K562 (cell line): ENCODE data around the gene ZNF609. TPM values are rescaled to one million over a fixed set of nuclear protein-coding genes. Genes with fewer than 3 reads are reported as not detected.

Experiments
- CHD7 ChIP-seq: fragments of 200-600 bp; sonication (generic); IDR thresholded peaks from one replicate; pipeline ENCODE4 v1.6.1; 2012; ENCODE audit warnings: mild to moderate bottlenecking, low read depth, low read length, inconsistent platforms
- KDM2B ChIP-seq: fragments of 250-450 bp; sonication (Bioruptor Pico); IDR thresholded peaks from 2 replicates; pipeline ENCODE4 v1.8.0; 2021; ENCODE audit warnings: mild to moderate bottlenecking, moderate library complexity
- PBX2 ChIP-seq, 2 experiments: IDR thresholded peaks in 1 of 2; conservative IDR thresholded peaks in 1 of 2; 2 replicates each; pipeline ENCODE4 v1.6.1; 2016; ENCODE audit warnings: low read depth in 2 of 2, mild to moderate bottlenecking in 1 of 2, missing compliant biosample characterization in 1 of 2, missing genetic modification characterization in 1 of 2, moderate library complexity in 1 of 2
- polyA plus RNA-seq, 8 experiments: library from polyadenylated mRNA; depleted of rRNA in 4 of 8; stranded (reverse) in 5 of 8; unstranded in 3 of 8; fragments of >200 nt; fragmentation: Nextera tagmentation in 2 of 8; fragmentation: Illumina TruSeq in 1 of 8; extraction: Ambion mirVana in 2 of 8; extraction: Trizol in 1 of 8; gene quantifications; 2 replicates each; pipeline versions ENCODE4 v1.2.1 to v1.2.3, GENCODE V29; 2011 to 2014; ENCODE audit warnings: inconsistent platforms in 1 of 8, missing spikeins in 1 of 8
- total RNA-seq, 7 experiments: library from RNA; depleted of rRNA in 6 of 7; stranded (reverse); fragments of >200 nt in 6 of 7; fragmentation: Illumina TruSeq in 2 of 7; extraction: Trizol in 2 of 7; gene quantifications; 2 replicates each; pipeline versions ENCODE4 v1.2.1 to v1.2.3, GENCODE V29; 2011 to 2021; ENCODE audit warnings: low replicate concordance in 1 of 7

ZNF609 gene
- total and polyA plus RNA-seq, 9 of the 15 experiments (the other 6 are each of a cell fraction or from before 2014, with no cell fraction given): 3.0 to 38.7 (median 17.8) TPM

GRCh38 chr15:64699751-64700388 lies 239.5 kb downstream of the ZNF609 start (continued):
- TF ChIP-seq PBX2 (CRISPR knock-in tag; IDR thresholded peaks at IDR 0.05; ENCODE audit: low read depth) (no peak), PBX2 (tag; conservative IDR thresholded peaks at IDR 0.05; ENCODE audit: low read depth) (0 out of 2 replicates have a peak, but pooled peaks have one; percentile 13), KDM2B (CRISPR knock-in tag) (no peak), CHD7 (no peak)
